Measurements from ENCODE around the gene TIRAP.
"Not testable (repeated sequence)": the region's sequence is repeated elsewhere in the genome, so short reads cannot be mapped to it uniquely, and the experiment has no call there.

Gene TIRAP

GRCh38 chr11:126282736-126283591 is at the start of gene TIRAP:
TSS of gene TIRAP (plus strand) at chr11:126283093. CDS start at chr11:126290895, 7,802 bp downstream.
- DNase-seq (ENCODE audit: low read depth in 2 of 3, low spot score in 2 of 3): peak in 2 of 3 experiments; percentile 35 to 36

GRCh38 chr11:126233391-126233790 is 49.5 kb upstream of the TIRAP start:
- no peak for DNase-seq (ENCODE audit: low read depth in 2 of 3, low spot score in 2 of 3)

GRCh38 chr11:126246636-126247035 is 36.3 kb upstream of the TIRAP start:
- no peak for DNase-seq (ENCODE audit: low read depth in 2 of 3, low spot score in 2 of 3)

GRCh38 chr11:126253265-126253664 is 29.6 kb upstream of the TIRAP start:
- DNase-seq (ENCODE audit: low read depth in 2 of 3, low spot score in 2 of 3): no peak

- DNase-seq (ENCODE audit: low read depth in 2 of 3, low spot score in 2 of 3): no peak
These were observed 28.1 kb upstream of the TIRAP start for GRCh38 chr11:126254819-126255218.

GRCh38 chr11:126255507-126255906 is 27.4 kb upstream of the TIRAP start:
- not testable (repeated sequence) for DNase-seq (ENCODE audit: low read depth in 2 of 3, low spot score in 2 of 3)

- no peak for DNase-seq (ENCODE audit: low read depth in 2 of 3, low spot score in 2 of 3)
These were observed 26.7 kb upstream of the TIRAP start for GRCh38 chr11:126256216-126256615.

GRCh38 chr11:126257144-126257543 is 25.7 kb upstream of the TIRAP start:
- no peak for DNase-seq (ENCODE audit: low read depth in 2 of 3, low spot score in 2 of 3)

- DNase-seq (ENCODE audit: low read depth in 2 of 3, low spot score in 2 of 3): no peak
These were observed 25.1 kb upstream of the TIRAP start for GRCh38 chr11:126257764-126258163.

- no peak for DNase-seq (ENCODE audit: low read depth in 2 of 3, low spot score in 2 of 3)
These were observed 20.7 kb upstream of the TIRAP start for GRCh38 chr11:126262216-126262615.

- DNase-seq (ENCODE audit: low read depth in 2 of 3, low spot score in 2 of 3): no peak
These were observed 19.4 kb upstream of the TIRAP start for GRCh38 chr11:126263489-126263888.

GRCh38 chr11:126265811-126266210 is 17.1 kb upstream of the TIRAP start:
- no peak for DNase-seq (ENCODE audit: low read depth in 2 of 3, low spot score in 2 of 3)

- DNase-seq (ENCODE audit: low read depth in 2 of 3, low spot score in 2 of 3): no peak
These were observed 15.2 kb upstream of the TIRAP start for GRCh38 chr11:126267650-126268049.

GRCh38 chr11:126268361-126268707 is 14.6 kb upstream of the TIRAP start:
- DNase-seq (ENCODE audit: low read depth in 2 of 3, low spot score in 2 of 3): no peak

GRCh38 chr11:126268708-126269579 is 13.9 kb upstream of the TIRAP start, which contains the start of the genes FOXRED1 and SRPRA:
TSS of gene FOXRED1 (plus strand) at chr11:126269154. CDS start at chr11:126269207, 53 bp downstream.
TSS of gene SRPRA (minus strand) at chr11:126268895. CDS start at chr11:126268804, 91 bp downstream.
- peak; percentile 95 to 100 (median 97) for DNase-seq (ENCODE audit: low read depth in 2 of 3, low spot score in 2 of 3)

- DNase-seq (ENCODE audit: low read depth in 2 of 3, low spot score in 2 of 3): no peak
These were observed 5.6 kb upstream of the TIRAP start for GRCh38 chr11:126277322-126277721.

- no peak for DNase-seq (ENCODE audit: low read depth in 2 of 3, low spot score in 2 of 3)
These were observed 5.1 kb upstream of the TIRAP start for GRCh38 chr11:126277780-126278179.

GRCh38 chr11:126279191-126279590 is 3.7 kb upstream of the TIRAP start:
- DNase-seq (ENCODE audit: low read depth in 2 of 3, low spot score in 2 of 3): no peak

GRCh38 chr11:126280595-126280994 is 2.3 kb upstream of the TIRAP start:
- no peak for DNase-seq (ENCODE audit: low read depth in 2 of 3, low spot score in 2 of 3)

- DNase-seq (ENCODE audit: low read depth in 2 of 3, low spot score in 2 of 3): no peak
These were observed 1.6 kb upstream of the TIRAP start for GRCh38 chr11:126281245-126281644.

- no peak for DNase-seq (ENCODE audit: low read depth in 2 of 3, low spot score in 2 of 3)
These were observed 1.2 kb upstream of the TIRAP start for GRCh38 chr11:126281666-126282175.

- no peak for DNase-seq (ENCODE audit: low read depth in 2 of 3, low spot score in 2 of 3)
These were observed 545 bp upstream of the TIRAP start for GRCh38 chr11:126282361-126282735.
